MCF 10A (cell line): ENCODE measurements around the gene IKZF3. TPM values are rescaled to one million over a fixed set of nuclear protein-coding genes. Genes with fewer than 3 reads are reported as not detected.

Experiments
- BruUV-seq: library from RNA; stranded (reverse); fragments of 400-500 nt; replicated peaks from 2 replicates; lab custom pipeline; 2021; lab: Mats Ljungman, UMichigan
- CTCF ChIA-PET: fragments of 300-600 bp; sonication (Branson Sonifier 250); formaldehyde crosslinking; extraction: SDS; loops from one replicate; lab custom pipeline; 2021; ENCODE audit warnings: antibody characterized with exemption, inconsistent platforms; lab: Yijun Ruan, JAX
- POLR2A ChIA-PET: fragments of 300-600, 350-650 bp; sonication (Branson Sonifier 250); formaldehyde crosslinking; extraction: SDS; loops from one replicate; lab custom pipeline; 2020; ENCODE audit warnings: antibody characterized with exemption, inconsistent platforms; lab: Yijun Ruan, JAX
- DNase-seq: peaks from one replicate; pipeline ENCODE4 v3.0.0-alpha.2; 2018; ENCODE audit not compliant: unreplicated experiment
- H3K27ac Mint-ChIP-seq: one replicate; pipeline ENCODE4 v1.8.0; 2022; ENCODE audit warnings: mild to moderate bottlenecking, low read depth, mixed read lengths; ENCODE audit not compliant: unreplicated experiment
- H3K27me3 Mint-ChIP-seq: one replicate; pipeline ENCODE4 v1.8.0; 2022; ENCODE audit warnings: mixed read lengths; ENCODE audit not compliant: insufficient read depth, unreplicated experiment
- H3K36me3 Mint-ChIP-seq: one replicate; pipeline ENCODE4 v1.8.0; 2022; ENCODE audit warnings: mild to moderate bottlenecking, moderate library complexity, mixed read lengths; ENCODE audit not compliant: insufficient read depth, unreplicated experiment
- H3K4me1 Mint-ChIP-seq: one replicate; pipeline ENCODE4 v1.8.0; 2022; ENCODE audit warnings: mixed read lengths; ENCODE audit not compliant: insufficient read depth, unreplicated experiment
- H3K4me3 Mint-ChIP-seq: one replicate; pipeline ENCODE4 v1.8.0; 2022; ENCODE audit warnings: mild to moderate bottlenecking, moderate library complexity, mixed read lengths; ENCODE audit not compliant: unreplicated experiment
- H3K9me3 Mint-ChIP-seq: one replicate; pipeline ENCODE4 v1.8.0; 2022; ENCODE audit warnings: mixed read lengths; ENCODE audit not compliant: unreplicated experiment
- CTCF ChIP-seq: fragments of 200-600 bp; IDR thresholded peaks from one replicate; pipeline ENCODE4 v1.8.0; 2022; ENCODE audit warnings: antibody characterized with exemption, mild to moderate bottlenecking; ENCODE audit not compliant: unreplicated experiment
- intact Hi-C: fragments of 100-400 bp; cut with micrococcal nuclease; formaldehyde crosslinking; loops from 2 replicates; pipeline ENCODE4 v1.14.1; 2022
- total RNA-seq: library from RNA; stranded (reverse); gene quantifications from 2 replicates; pipeline ENCODE4 v1.2.3, GENCODE V29; 2022

Gene IKZF3
- total RNA-seq, 1 experiment from 2014 or later, result not detected

- CTCF ChIA-PET, result no interaction called here
- POLR2A ChIA-PET, result no interaction called here
- Mint-ChIP-seq H3K27me3 (peaks cover 63% of the 10 kb centered on the region), H3K9me3 (no peaks in the 10 kb centered on the region), H3K27ac (no peak within 1 kb of the TSS), H3K4me1 (no peaks in the 10 kb centered on the region), H3K4me3 (no peak within 1 kb of the TSS), H3K36me3 (no peaks in the 10 kb centered on the region)
- no peak for DNase-seq
- intact Hi-C loops, result no loop called here
- TF ChIP-seq CTCF, result no peak
- BruUV-seq, result no TSS peak
These were observed 3.9 kb upstream of the IKZF3 start, which contains the start of gene ZPBP2 for GRCh38 chr17:39867880-39868553. ZPBP2 (plus strand) TSS chr17:39868202; CDS start chr17:39868355, 153 bp downstream.

GRCh38 chr17:39867084-39867879 lies 3.2 kb upstream of the IKZF3 start:
- ChIA-PET CTCF (interaction anchor here (0.6 kb wide), 1 partner anchor 112 kb away, joined by 3 read pairs; no protein-coding TSS in a partner anchor), POLR2A (interaction anchor here (0.6 kb wide), 1 partner anchor 1161 kb away, joined by 4 read pairs; no protein-coding TSS in a partner anchor)
- no peak for TF ChIP-seq CTCF
- intact Hi-C loops, result no loop called here
- no TSS peak for BruUV-seq
- H3K27me3 Mint-ChIP-seq, result peaks cover 63% of the 10 kb centered on the region
- H3K4me3 Mint-ChIP-seq, result no peak overlapping the region
- H3K27ac Mint-ChIP-seq, result no peak overlapping the region
- DNase-seq, result no peak
- no peaks in the 10 kb centered on the region for H3K9me3 Mint-ChIP-seq
- no peaks in the 10 kb centered on the region for H3K36me3 Mint-ChIP-seq
- H3K4me1 Mint-ChIP-seq, result no peaks in the 10 kb centered on the region

DNA sequence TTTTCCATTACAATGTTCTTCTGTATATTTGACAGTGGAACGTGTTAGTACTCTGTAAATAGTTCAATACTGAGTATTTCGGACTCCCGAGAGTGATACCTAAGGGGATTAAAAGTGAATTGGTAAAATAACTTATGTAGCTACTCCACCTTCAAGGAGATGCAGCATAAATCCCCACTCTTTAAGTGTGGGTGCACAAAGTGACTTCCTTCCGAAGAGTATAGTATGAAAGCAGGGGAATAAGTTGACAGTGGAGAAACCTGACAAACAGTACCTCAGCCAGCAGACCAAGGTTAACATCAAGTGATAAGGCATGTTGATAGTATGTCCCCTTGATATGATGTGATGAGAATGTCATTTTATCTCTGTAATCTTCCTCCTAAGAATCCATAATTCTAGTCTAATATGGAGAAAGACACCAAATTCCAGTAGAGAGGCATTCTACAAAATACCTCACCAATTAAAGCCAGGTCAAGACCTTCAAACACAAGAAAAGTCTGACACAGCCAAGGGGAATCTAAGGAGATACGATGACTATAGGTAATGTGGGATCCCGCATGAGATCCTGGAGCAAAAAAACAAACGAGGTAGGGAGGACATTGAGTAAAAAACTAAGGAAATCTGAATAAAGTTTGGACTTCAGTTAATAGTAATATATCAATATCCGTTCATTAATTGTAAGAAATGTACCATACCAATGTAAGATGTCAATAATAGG lies 2.1 kb upstream of the IKZF3 start:
- ChIA-PET CTCF (no interaction called here), POLR2A (no interaction called here)
- intact Hi-C loops, result no loop called here
- no TSS peak for BruUV-seq
- no peak for TF ChIP-seq CTCF
- Mint-ChIP-seq H3K4me1 (no peaks in the 10 kb centered on the region), H3K9me3 (no peaks in the 10 kb centered on the region), H3K4me3 (no peak overlapping the region), H3K27ac (no peak overlapping the region), H3K36me3 (no peaks in the 10 kb centered on the region), H3K27me3 (peaks cover 67% of the 10 kb centered on the region)
- DNase-seq, result no peak
